Limb (tissue), 2 donors: ENCODE measurements around the gene PPFIA1.

Experiments used
- DNase-seq, 2 donors: peaks; one replicate each; pipeline ENCODE4 v3.0.0-alpha.2; 2016; ENCODE audit errors: extremely low spot score in 2 of 2

Gene PPFIA1

GRCh38 chr11:70411713-70412452 lies 141.4 kb downstream of the PPFIA1 start:
- no peak for DNase-seq

- DNase-seq, result no peak
Observed at GRCh38 chr11:70413151-70413550, 142.7 kb downstream of the PPFIA1 start.

- no peak for DNase-seq
Observed at GRCh38 chr11:70414341-70415100, 144.0 kb downstream of the PPFIA1 start.

- no peak for DNase-seq
Observed at GRCh38 chr11:70415191-70415590, 144.7 kb downstream of the PPFIA1 start.

- DNase-seq, result no peak
Observed at GRCh38 chr11:70415642-70416395, 145.3 kb downstream of the PPFIA1 start.

- no peak for DNase-seq
Observed at GRCh38 chr11:70416881-70417280, 146.4 kb downstream of the PPFIA1 start.

- no peak for DNase-seq
Observed at GRCh38 chr11:70418130-70418529, 147.6 kb downstream of the PPFIA1 start.

- no peak for DNase-seq
Observed at GRCh38 chr11:70419307-70420007, 149.0 kb downstream of the PPFIA1 start.

GRCh38 chr11:70420008-70420464 lies 149.5 kb downstream of the PPFIA1 start:
- DNase-seq, result no peak

- no peak for DNase-seq
Observed at GRCh38 chr11:70420496-70420895, 150.0 kb downstream of the PPFIA1 start.

- DNase-seq, result no peak
Observed at GRCh38 chr11:70421123-70421522, 150.6 kb downstream of the PPFIA1 start.

- DNase-seq, result no peak
Observed at GRCh38 chr11:70422692-70423522, 152.4 kb downstream of the PPFIA1 start.

GRCh38 chr11:70423523-70424505 lies 153.3 kb downstream of the PPFIA1 start:
- DNase-seq, result no peak

- DNase-seq, result no peak
Observed at GRCh38 chr11:70424765-70425344, 154.4 kb downstream of the PPFIA1 start.

GRCh38 chr11:70427436-70427835 lies 156.9 kb downstream of the PPFIA1 start:
- no peak for DNase-seq

GRCh38 chr11:70428701-70429427 lies 158.4 kb downstream of the PPFIA1 start:
- no peak for DNase-seq

- DNase-seq, result no peak
Observed at GRCh38 chr11:70429428-70429705, 158.9 kb downstream of the PPFIA1 start.

GRCh38 chr11:70429724-70430521 lies 159.4 kb downstream of the PPFIA1 start:
- no peak for DNase-seq
